SK-N-SH (cell line): ENCODE data around the gene FBXO36. TPM values are rescaled to one million over a fixed set of nuclear protein-coding genes. Genes with fewer than 3 reads are reported as not detected.

Source experiments
- CTCF ChIA-PET: fragments of 300-600, 350-600 bp; formaldehyde crosslinking; extraction: SDS; loops from one replicate; lab custom pipeline; 2021; lab: Yijun Ruan, JAX
- POLR2A ChIA-PET: fragments of 350-600 bp; sonication (Branson Sonifier 250); formaldehyde crosslinking; extraction: SDS; loops from one replicate; lab custom pipeline; 2020; ENCODE audit warnings: antibody characterized with exemption, inconsistent platforms; lab: Yijun Ruan, JAX
- DNase-seq: peaks from one replicate; pipeline ENCODE4 v3.0.0; 2012
- H2AFZ ChIP-seq: fragments of 200-600 bp; sonication (generic); 2 replicates; pipeline ENCODE4 v1.8.1; 2016; ENCODE audit warnings: antibody characterized with exemption, mild to moderate bottlenecking, low read depth
- H3F3A ChIP-seq: fragments of 200-600 bp; sonication (generic); replicated peaks from 2 replicates; pipeline ENCODE3; 2016; ENCODE audit warnings: antibody characterized with exemption, mild to moderate bottlenecking; ENCODE audit not compliant: insufficient read depth
- H3K27ac ChIP-seq, 2 experiments: fragments of 200-500 bp in 1 of 2; fragments of 200-600 bp in 1 of 2; sonication (Bioruptor generic) in 1 of 2; sonication (generic), shearing (Covaris generic) in 1 of 2; 2 replicates each; pipeline versions ENCODE4 v1.5.1 to v1.6.1; 2014 to 2016; ENCODE audit warnings: low read depth in 2 of 2, inconsistent platforms in 1 of 2, low read length in 1 of 2, mild to moderate bottlenecking in 1 of 2, mixed read lengths in 1 of 2
- H3K27me3 ChIP-seq: fragments of 200-600 bp; sonication (generic), shearing (Covaris generic); 2 replicates; pipeline ENCODE4 v1.6.1; 2016; ENCODE audit warnings: mixed run types; ENCODE audit not compliant: insufficient read depth
- H3K36me3 ChIP-seq, 2 experiments: fragments of 200-500 bp in 1 of 2; fragments of 200-600 bp in 1 of 2; sonication (Bioruptor generic) in 1 of 2; sonication (generic) in 1 of 2; replicated peaks in 1 of 2; 2 replicates each; pipeline versions ENCODE3 to v1.5.1; 2014 to 2016; ENCODE audit warnings: low read length in 1 of 2, mild to moderate bottlenecking in 1 of 2; ENCODE audit not compliant: insufficient read depth in 2 of 2, control insufficient read depth in 1 of 2
- H3K4me1 ChIP-seq, 2 experiments: fragments of 200-500 bp in 1 of 2; fragments of 200-600 bp in 1 of 2; sonication (Bioruptor generic) in 1 of 2; sonication (generic), shearing (Covaris generic) in 1 of 2; 2 replicates each; pipeline versions ENCODE4 v1.5.1 to v1.6.1; 2014 to 2016; ENCODE audit warnings: low read depth in 1 of 2, low read length in 1 of 2, mixed run types in 1 of 2; ENCODE audit not compliant: insufficient read depth in 2 of 2, control insufficient read depth in 1 of 2
- H3K4me2 ChIP-seq: fragments of 200-600 bp; sonication (generic), shearing (Covaris generic); 2 replicates; pipeline ENCODE4 v1.6.1; 2017; ENCODE audit warnings: mixed run types
- H3K4me3 ChIP-seq, 2 experiments: fragments of 200-500 bp in 1 of 2; fragments of 200-600 bp in 1 of 2; sonication (Bioruptor generic) in 1 of 2; sonication (generic), shearing (Covaris generic) in 1 of 2; 2 replicates each; pipeline versions ENCODE4 v1.5.1 to v1.8.1; 2014 to 2016; ENCODE audit warnings: low read depth in 2 of 2, inconsistent platforms in 1 of 2, low read length in 1 of 2, mild to moderate bottlenecking in 1 of 2, mixed read lengths in 1 of 2, moderate library complexity in 1 of 2
- H3K79me2 ChIP-seq: fragments of 200-600 bp; sonication (generic); 2 replicates; pipeline ENCODE4 v1.8.1; 2017; ENCODE audit warnings: mild to moderate bottlenecking; ENCODE audit not compliant: insufficient read depth
- H3K9ac ChIP-seq: fragments of 200-600 bp; sonication (generic); 2 replicates; pipeline ENCODE4 v1.6.1; 2017; ENCODE audit warnings: mixed run types
- H3K9me2 ChIP-seq: fragments of 200-600 bp; sonication (generic); 2 replicates; pipeline ENCODE4 v1.6.1; 2017; ENCODE audit warnings: mixed run types
- H3K9me3 ChIP-seq: fragments of 200-600 bp; sonication (generic); 2 replicates; pipeline ENCODE4 v1.6.1; 2017; ENCODE audit warnings: mixed run types, mild to moderate bottlenecking, moderate library complexity
- H4K20me1 ChIP-seq: fragments of 200-600 bp; sonication (generic); 2 replicates; pipeline ENCODE4 v1.6.1; 2017; ENCODE audit warnings: mild to moderate bottlenecking, mixed run types; ENCODE audit not compliant: insufficient read depth
- CTCF ChIP-seq: fragments of 200-600 bp; sonication (generic); IDR thresholded peaks from 2 replicates; pipeline ENCODE4 v1.6.1; 2017; ENCODE audit warnings: antibody characterized with exemption, mild to moderate bottlenecking, moderate library complexity
- FOSL2 ChIP-seq: IDR thresholded peaks from 2 replicates; pipeline ENCODE4 v1.4.0; 2012; ENCODE audit warnings: low read depth, mild to moderate bottlenecking, moderate library complexity, borderline replicate concordance
- FOXJ3 ChIP-seq: sonication (generic); formaldehyde crosslinking; IDR thresholded peaks from 2 replicates; pipeline ENCODE4 v1.5.1; 2020; ENCODE audit warnings: mild to moderate bottlenecking, missing genetic modification reagents
- GABPA ChIP-seq: IDR thresholded peaks from 2 replicates; pipeline ENCODE4 v1.4.0; 2012; ENCODE audit warnings: low read depth, mild to moderate bottlenecking
- JUND ChIP-seq: IDR thresholded peaks from 2 replicates; pipeline ENCODE4 v1.4.0; 2012
- MXI1 ChIP-seq: IDR thresholded peaks from 2 replicates; pipeline ENCODE4 v1.6.1; 2012; ENCODE audit warnings: mild to moderate bottlenecking, low read depth, low read length, improper control_type of control experiment
- NFIC ChIP-seq: IDR thresholded peaks from 2 replicates; pipeline ENCODE4 v1.4.0; 2012; ENCODE audit warnings: borderline replicate concordance
- PBX3 ChIP-seq: IDR thresholded peaks from 2 replicates; pipeline ENCODE4; 2012
- POLR2AphosphoS5 ChIP-seq: IDR thresholded peaks from 2 replicates; pipeline ENCODE4 v1.6.1; 2012; ENCODE audit warnings: low read depth, low read length
- RAD21 ChIP-seq: IDR thresholded peaks from 2 replicates; pipeline ENCODE4 v1.6.1; 2012; ENCODE audit warnings: mild to moderate bottlenecking, low read length
- RCOR1 ChIP-seq: fragments of 150-350 bp; IDR thresholded peaks from 2 replicates; pipeline ENCODE4 v1.6.1; 2017; ENCODE audit warnings: antibody characterized with exemption, low read length
- REST ChIP-seq: IDR thresholded peaks from 2 replicates; pipeline ENCODE4 v1.6.1; 2012; ENCODE audit warnings: mild to moderate bottlenecking, low read depth, low read length, moderate library complexity
- RXRA ChIP-seq: IDR thresholded peaks from 2 replicates; pipeline ENCODE4 v1.4.0; 2012; ENCODE audit warnings: low read depth, mild to moderate bottlenecking, borderline replicate concordance
- SIN3A ChIP-seq: IDR thresholded peaks from 2 replicates; pipeline ENCODE4 v1.6.1; 2012; ENCODE audit warnings: low read depth, mild to moderate bottlenecking, low read length, moderate library complexity, borderline replicate concordance
- SMC3 ChIP-seq: IDR thresholded peaks from 2 replicates; pipeline ENCODE4 v1.6.1; 2012; ENCODE audit warnings: low read depth, low read length, improper control_type of control experiment
- TCF12 ChIP-seq: IDR thresholded peaks from 2 replicates; pipeline ENCODE4 v1.4.0; 2012
- YY1 ChIP-seq: IDR thresholded peaks from 2 replicates; pipeline ENCODE4 v1.4.0; 2012; ENCODE audit warnings: low read depth, mild to moderate bottlenecking
- ZBTB33 ChIP-seq: IDR thresholded peaks from 2 replicates; pipeline ENCODE4 v1.4.0; 2012; ENCODE audit warnings: low read depth, borderline replicate concordance
- WGBS: methylation state at CpG from one replicate; pipeline ENCODE4 v1.1.6; 2017; ENCODE audit warnings: low lambda C conversion rate; 5-methylcytosine and 5-hydroxymethylcytosine counted together
- polyA plus RNA-seq, 3 experiments: library from polyadenylated mRNA; depleted of rRNA; stranded (reverse); fragments of >200 nt; gene quantifications; 2 replicates each; pipeline ENCODE4 v1.2.3, GENCODE V29; 2012

Gene FBXO36
- polyA plus RNA-seq, 1 of the 3 experiments (the other 2 are of a cell fraction), result 3.9 TPM

GRCh38 chr2:229873123-229873581 lies 49.2 kb upstream of the FBXO36 start:
- TF ChIP-seq MXI1 (no peak), RXRA (no peak), ZBTB33 (no peak), RCOR1 (no peak), GABPA (no peak), NFIC (no peak), REST (no peak)
- WGBS, result 86% methylated on average over 1 of the region's 1 CpG
- Histone ChIP-seq H3K9me2 (no peaks in the 10 kb centered on the region), H3F3A (no peaks in the 10 kb centered on the region), H3K9ac (no peak overlapping the region), H2AFZ (no peak overlapping the region), H3K4me2 (no peak overlapping the region), H3K9me3 (no peaks in the 10 kb centered on the region), H4K20me1 (peaks cover 43% of the 10 kb centered on the region), H3K79me2 (peaks cover 99% of the 10 kb centered on the region), H3K4me1 (peaks cover 0 to 4% of the 10 kb centered on the region in 2 experiments; a peak in 3 of 4 replicates), H3K36me3 (peaks cover 32 to 40% of the 10 kb centered on the region in 2 experiments), H3K27me3 (no peaks in the 10 kb centered on the region), H3K4me3 (no peak overlapping the region), H3K27ac (no peak overlapping the region)
- CTCF ChIA-PET, result interaction anchor here (0.9 kb wide), 1 partner anchor 13 kb away, joined by 3 read pairs; no protein-coding TSS in a partner anchor
- POLR2A ChIA-PET, result no interaction called here
- DNase-seq, result no peak

GRCh38 chr2:229874647-229875046 lies 47.7 kb upstream of the FBXO36 start:
- CTCF ChIA-PET, result interaction anchor here (2.0 kb wide), 1 partner anchor 74 kb away, joined by 6 read pairs; no protein-coding TSS in a partner anchor
- TF ChIP-seq MXI1 (no peak), GABPA (no peak), SMC3 (no peak), PBX3 (no peak), CTCF (no peak), ZBTB33 (no peak), FOXJ3 (CRISPR knock-in tag) (no peak), FOSL2 (no peak), YY1 (no peak), RAD21 (no peak), TCF12 (no peak), POLR2AphosphoS5 (no peak), SIN3A (no peak), JUND (no peak)

More at GRCh38 chr2:229874647-229875046, 47.7 kb upstream of the FBXO36 start:
- H3K9ac ChIP-seq, result no peak overlapping the region
- DNase-seq, result no peak
- no peak overlapping the region for H3K4me3 ChIP-seq
- H3K4me1 ChIP-seq, result peaks cover 0 to 4% of the 10 kb centered on the region in 2 experiments; a peak in 3 of 4 replicates
- no peak overlapping the region for H3K27ac ChIP-seq
- POLR2A ChIA-PET, result no interaction called here
- no peak overlapping the region for H2AFZ ChIP-seq
- peaks cover 29 to 44% of the 10 kb centered on the region in 2 experiments for H3K36me3 ChIP-seq
- no peaks in the 10 kb centered on the region for H3K9me3 ChIP-seq
- no peaks in the 10 kb centered on the region for H3K27me3 ChIP-seq
- no peak overlapping the region for H3K4me2 ChIP-seq
- H3F3A ChIP-seq, result no peaks in the 10 kb centered on the region
- no peaks in the 10 kb centered on the region for H3K9me2 ChIP-seq
- 95% methylated on average over 4 of the region's 4 CpGs for WGBS
- H4K20me1 ChIP-seq, result peaks cover 36% of the 10 kb centered on the region
- H3K79me2 ChIP-seq, result peaks cover 98% of the 10 kb centered on the region
